ENCODE measurements around the gene ADAD2.
"Not testable (repeated sequence)": the region's sequence is repeated elsewhere in the genome, so short reads cannot be mapped to it uniquely, and the experiment has no call there.

ADAD2 gene

DNA sequence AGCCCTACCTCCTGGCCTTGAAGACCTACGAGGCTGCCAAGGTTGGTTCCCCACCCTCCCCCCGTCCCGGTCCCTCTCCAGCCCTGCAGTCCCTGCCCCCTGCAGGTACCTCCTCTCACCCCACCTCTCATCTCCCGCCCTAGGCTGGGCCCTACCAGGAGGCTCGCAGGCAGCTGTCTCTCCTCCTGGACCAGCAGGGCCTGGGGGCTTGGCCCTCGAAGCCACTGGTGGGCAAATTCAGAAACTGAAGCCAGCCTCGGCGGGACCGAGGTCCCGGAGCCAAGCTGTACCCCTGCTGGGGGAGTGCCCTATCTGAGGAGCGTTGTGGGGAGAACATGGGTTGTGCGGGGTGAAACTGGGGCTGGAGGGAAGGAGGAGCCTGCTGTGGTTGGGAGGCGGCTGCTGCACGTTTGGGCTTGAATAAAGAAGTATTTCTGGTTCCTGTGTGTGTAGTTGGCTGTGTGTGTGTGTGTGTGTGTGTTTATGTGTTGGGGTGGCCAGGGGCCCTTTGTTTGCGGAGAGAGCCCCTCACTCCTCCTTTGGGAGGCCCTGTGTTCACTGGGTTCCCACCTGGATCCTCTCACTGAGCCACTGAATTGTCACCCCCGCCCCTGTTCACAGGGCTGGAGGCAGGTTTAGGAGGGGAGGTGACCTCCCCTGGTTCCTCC lies 5.9 kb downstream of the ADAD2 start:
- H3K9me3 ChIP-seq (replicated peaks in 1 of 11): no peaks in the 10 kb centered on the region
- no peaks in the 10 kb centered on the region for H3K27me3 ChIP-seq
- no peaks in the 10 kb centered on the region for H4K20me1 ChIP-seq
- no peak for TF ChIP-seq Cebpa-rat (IDR thresholded peaks at IDR 0.05)
- peak overlapping the region in 3 of 11 experiments; percentile 7 to 23 (median 14); a peak in 4 of 22 replicates for H3K27ac ChIP-seq
- H3K4me3 ChIP-seq: no peak overlapping the region
- H3K4me1 ChIP-seq: peaks cover 37 to 74% (median 70%) of the 10 kb centered on the region in 10 experiments
- no peaks in the 10 kb centered on the region for H3K36me3 ChIP-seq
- H3K9ac ChIP-seq: peak overlapping the region in 2 of 11 experiments; percentile 9 to 29; a peak in 1 of 22 replicates
- peak overlapping the region in 8 of 11 experiments; percentile 4 to 95 (median 94); a peak in 14 of 22 replicates for H3K4me2 ChIP-seq

- Histone ChIP-seq H3K4me3 (no peak overlapping the region), H3K27me3 (no peaks in the 10 kb centered on the region), H3K36me3 (no peaks in the 10 kb centered on the region), H4K20me1 (no peaks in the 10 kb centered on the region), H3K4me2 (peak overlapping the region in 8 of 11 experiments; percentile 4 to 95 (median 70); a peak in 8 of 22 replicates), H3K27ac (peak overlapping the region in 3 of 11 experiments; percentile 7 to 23 (median 20); a peak in 1 of 22 replicates), H3K9ac (peak overlapping the region in 1 of 11 experiments; percentile 29; a peak in 1 of 22 replicates), H3K9me3 (replicated peaks in 1 of 11) (no peaks in the 10 kb centered on the region), H3K4me1 (peaks cover 37 to 74% (median 70%) of the 10 kb centered on the region in 10 experiments)
- no peak for TF ChIP-seq Cebpa-rat (IDR thresholded peaks at IDR 0.05)
Measured at GRCh38 chr16:84197466-84198128, 6.6 kb downstream of the ADAD2 start.

GRCh38 chr16:84198401-84198800 lies 7.4 kb downstream of the ADAD2 start:
- H4K20me1 ChIP-seq: no peaks in the 10 kb centered on the region
- H3K9me3 ChIP-seq (replicated peaks in 1 of 11): no peaks in the 10 kb centered on the region
- no peak overlapping the region for H3K4me3 ChIP-seq
- H3K4me2 ChIP-seq: peak overlapping the region; percentile 41 to 93 (median 54); a peak in 20 of 22 replicates
- H3K27ac ChIP-seq: peak overlapping the region in 4 of 11 experiments; percentile 7 to 60 (median 32); a peak in 5 of 22 replicates
- 0 out of 22 replicates have a peak overlapping the region, but pooled peaks of 1 of the 11 experiments have one; percentile 45 for H3K9ac ChIP-seq
- peaks cover 36 to 70% (median 65%) of the 10 kb centered on the region in 10 experiments for H3K4me1 ChIP-seq
- no peak for TF ChIP-seq Cebpa-rat (IDR thresholded peaks at IDR 0.05)
- H3K36me3 ChIP-seq: no peaks in the 10 kb centered on the region
- H3K27me3 ChIP-seq: no peaks in the 10 kb centered on the region

DNA sequence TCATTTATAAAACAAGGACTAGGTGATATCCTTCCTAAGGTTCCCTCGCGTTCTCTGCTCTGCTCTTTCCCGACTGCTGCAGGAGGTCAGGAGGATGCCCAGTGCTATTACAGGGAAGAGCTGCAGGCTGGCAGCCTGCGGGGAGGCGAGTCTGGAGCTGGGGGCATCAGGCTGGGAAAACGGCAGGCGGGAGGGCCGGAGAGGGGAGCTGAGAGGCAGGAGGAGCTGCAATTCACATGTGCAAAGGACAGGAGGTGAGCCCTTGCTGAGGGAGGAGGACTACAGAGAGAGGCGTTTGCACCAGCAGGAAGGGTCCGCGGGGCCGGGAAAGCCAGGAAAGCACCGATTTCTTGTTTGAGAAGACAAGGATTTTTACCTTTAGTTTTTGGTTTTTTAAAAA lies 8.1 kb downstream of the ADAD2 start:
- TF ChIP-seq Cebpa-rat (IDR thresholded peaks at IDR 0.05): no peak
- Histone ChIP-seq H3K4me2 (peak overlapping the region; percentile 41 to 93 (median 54)), H3K4me1 (peaks cover 29 to 63% (median 58%) of the 10 kb centered on the region in 10 experiments), H3K4me3 (no peak overlapping the region), H3K27ac (peak overlapping the region in 7 of 11 experiments; percentile 3 to 60 (median 17); a peak in 7 of 22 replicates), H3K27me3 (no peaks in the 10 kb centered on the region), H3K9ac (peak overlapping the region in 4 of 11 experiments; percentile 15 to 45 (median 22); a peak in 4 of 22 replicates), H3K9me3 (replicated peaks in 1 of 11) (no peaks in the 10 kb centered on the region), H4K20me1 (no peaks in the 10 kb centered on the region), H3K36me3 (no peaks in the 10 kb centered on the region)

DNA sequence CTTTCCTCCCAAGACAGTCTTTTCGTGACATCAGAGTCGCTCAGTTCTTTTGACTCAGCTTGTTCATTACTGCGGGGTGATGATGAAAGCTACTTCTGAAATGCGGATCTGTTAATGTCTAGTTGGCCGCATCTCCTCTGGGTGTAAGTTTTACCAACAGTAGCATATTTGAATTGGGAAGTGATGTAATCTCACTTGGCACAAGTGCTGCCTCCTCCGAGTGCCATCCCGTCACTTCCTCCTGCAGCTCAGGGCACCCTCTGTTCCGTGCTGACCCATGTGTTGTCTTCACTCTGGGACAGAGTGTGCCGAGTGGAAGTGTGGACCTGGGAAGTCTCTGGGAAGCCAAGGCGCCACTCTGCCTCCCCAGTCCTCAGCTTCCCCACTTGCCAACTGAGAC lies 8.9 kb downstream of the ADAD2 start:
- no peaks in the 10 kb centered on the region for H3K9me3 ChIP-seq (replicated peaks in 1 of 11)
- no peak overlapping the region for H3K4me3 ChIP-seq
- H3K27me3 ChIP-seq: no peaks in the 10 kb centered on the region
- peak overlapping the region in 6 of 11 experiments; percentile 21 to 65 (median 52); a peak in 11 of 22 replicates for H3K27ac ChIP-seq
- no peaks in the 10 kb centered on the region for H4K20me1 ChIP-seq
- H3K4me2 ChIP-seq: peak overlapping the region; percentile 41 to 93 (median 54)
- peak in 6 of 11 experiments; percentile 20 to 76 (median 52); a peak in 8 of 22 replicates for TF ChIP-seq Cebpa-rat (IDR thresholded peaks at IDR 0.05)
- H3K9ac ChIP-seq: peak overlapping the region in 1 of 11 experiments; percentile 17; a peak in 1 of 22 replicates
- no peaks in the 10 kb centered on the region for H3K36me3 ChIP-seq
- peaks cover 22 to 56% (median 50%) of the 10 kb centered on the region in 10 experiments for H3K4me1 ChIP-seq

DNA sequence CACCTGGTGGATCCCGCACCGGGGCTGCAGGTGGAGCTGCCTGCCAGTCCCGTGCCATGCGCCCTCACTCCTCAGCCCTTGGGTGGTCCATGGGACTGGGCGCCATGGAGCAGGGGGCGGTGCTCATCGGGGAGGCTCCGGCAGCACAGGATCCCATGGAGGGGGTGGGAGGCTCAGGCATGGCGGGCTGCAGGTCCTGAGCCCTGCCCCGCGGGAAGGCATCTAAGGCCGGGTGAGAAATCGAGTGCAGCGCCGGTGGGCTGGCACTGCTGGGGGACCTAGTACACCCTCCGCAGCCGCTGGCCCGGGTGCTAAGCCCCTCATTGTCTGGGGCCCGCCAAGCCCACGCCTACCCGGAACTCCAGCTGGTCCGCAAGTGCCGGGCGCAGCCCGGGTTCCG lies 13.6 kb downstream of the ADAD2 start:
- H3K9ac ChIP-seq, H3K36me3 ChIP-seq, H3K27me3 ChIP-seq, H3K4me2 ChIP-seq, H3K27ac ChIP-seq, H3K4me3 ChIP-seq, H4K20me1 ChIP-seq: not testable (repeated sequence)
- Histone ChIP-seq H3K9me3 (replicated peaks in 1 of 11) (peaks cover 5 to 14% (median 13%) of the 10 kb centered on the region in 11 experiments; a peak in 21 of 22 replicates), H3K4me1 (peaks cover 8 to 18% (median 9%) of the 10 kb centered on the region in 10 experiments)

GRCh38 chr16:84205123-84205522 lies 14.2 kb downstream of the ADAD2 start:
- not testable (repeated sequence) for H3K27ac ChIP-seq, H3K4me2 ChIP-seq, H4K20me1 ChIP-seq, H3K9ac ChIP-seq, H3K4me3 ChIP-seq, H3K36me3 ChIP-seq, H3K27me3 ChIP-seq
- peaks cover 11 to 20% (median 18%) of the 10 kb centered on the region in 11 experiments for H3K9me3 ChIP-seq (replicated peaks in 1 of 11)
- H3K4me1 ChIP-seq: peaks cover 2 to 12% (median 4%) of the 10 kb centered on the region in 10 experiments

DNA sequence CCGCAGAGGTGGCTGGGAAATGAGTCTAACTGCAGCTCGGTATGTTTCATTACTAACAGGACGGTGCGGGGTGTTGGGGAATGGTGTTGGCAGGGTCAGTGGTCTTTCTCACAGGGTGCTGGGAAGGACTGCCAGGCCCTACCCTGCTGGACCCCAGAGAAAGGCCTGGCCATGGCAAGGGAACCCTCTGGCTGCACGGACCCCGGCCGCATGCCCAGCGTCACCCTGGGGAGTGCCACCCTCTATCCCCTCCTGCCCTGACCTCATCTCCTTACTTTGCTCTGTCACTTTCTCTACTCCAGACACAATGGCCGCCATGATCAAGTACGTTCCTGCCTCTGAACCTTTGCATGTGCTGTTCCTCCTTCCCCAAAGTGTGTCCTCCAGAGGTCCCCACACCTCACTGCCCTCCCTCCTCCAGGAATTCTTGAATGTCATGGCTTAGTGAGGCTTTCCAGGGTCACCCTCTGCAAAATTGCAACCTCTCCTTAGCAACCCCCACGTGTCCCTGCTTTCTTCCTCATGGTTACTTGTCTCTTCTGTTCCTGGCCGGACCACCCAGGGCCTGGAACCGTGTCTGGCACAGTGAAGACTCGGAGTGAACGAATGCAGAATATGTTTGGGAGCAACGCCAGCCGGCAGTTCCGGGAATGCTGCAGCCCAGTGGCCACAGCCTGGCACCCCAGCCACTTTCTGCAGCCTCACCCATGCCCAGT lies 15.2 kb downstream of the ADAD2 start:
- H3K9ac ChIP-seq: no peak overlapping the region
- no peaks in the 10 kb centered on the region for H4K20me1 ChIP-seq
- H3K27ac ChIP-seq: no peak overlapping the region
- no peak for TF ChIP-seq Cebpa-rat (IDR thresholded peaks at IDR 0.05)
- H3K9me3 ChIP-seq (replicated peaks in 1 of 11): peaks cover 20 to 29% (median 26%) of the 10 kb centered on the region in 11 experiments
- H3K4me2 ChIP-seq: no peak overlapping the region
- H3K27me3 ChIP-seq: no peaks in the 10 kb centered on the region
- H3K4me1 ChIP-seq: peaks cover 0 to 8% (median 0%) of the 10 kb centered on the region in 10 experiments; a peak in 7 of 20 replicates
- H3K36me3 ChIP-seq: no peaks in the 10 kb centered on the region
- no peak overlapping the region for H3K4me3 ChIP-seq

DNA sequence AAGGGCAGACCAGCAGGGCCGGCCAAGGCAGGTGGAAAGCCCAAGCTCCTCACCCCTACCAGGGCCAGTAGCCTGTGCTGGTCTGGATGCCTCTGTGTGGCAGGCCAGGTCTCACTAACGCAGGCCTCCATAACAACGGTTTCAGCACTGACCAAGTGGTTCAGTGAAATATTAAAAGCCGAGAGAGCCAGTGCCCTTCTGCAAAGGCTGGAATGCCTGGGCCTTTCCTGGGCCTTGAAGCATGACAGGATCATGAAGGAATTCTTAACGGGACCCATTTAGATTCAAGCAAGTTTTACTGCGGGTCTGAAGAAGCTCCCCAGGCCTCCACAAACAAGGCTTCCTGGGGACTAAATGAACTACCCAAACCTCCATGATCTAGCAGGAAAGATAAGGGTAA lies 16.3 kb downstream of the ADAD2 start:
- H3K4me3 ChIP-seq: no peak overlapping the region
- H3K27ac ChIP-seq: no peak overlapping the region
- H3K4me1 ChIP-seq: peaks cover 0 to 8% (median 0%) of the 10 kb centered on the region in 10 experiments; a peak in 7 of 20 replicates
- H3K36me3 ChIP-seq: no peaks in the 10 kb centered on the region
- no peaks in the 10 kb centered on the region for H3K27me3 ChIP-seq
- no peak for TF ChIP-seq Cebpa-rat (IDR thresholded peaks at IDR 0.05)
- H3K9ac ChIP-seq: no peak overlapping the region
- no peaks in the 10 kb centered on the region for H4K20me1 ChIP-seq
- H3K4me2 ChIP-seq: no peak overlapping the region
- peaks cover 20 to 31% (median 26%) of the 10 kb centered on the region in 11 experiments for H3K9me3 ChIP-seq (replicated peaks in 1 of 11)
